HEK293 (cell line): Measurements from ENCODE around the gene KRTAP12-1.

Experiments used
- BCL11B ChIP-seq: fragments of 450-650 bp; formaldehyde crosslinking; IDR thresholded peaks from 2 replicates; pipeline ENCODE4 v1.5.1; 2016; ENCODE audit warnings: low read depth, missing biosample characterization, missing genetic modification characterization
- PRDM10 ChIP-seq: fragments of 450-650 bp; formaldehyde crosslinking; IDR thresholded peaks from 2 replicates; pipeline ENCODE4 v1.5.1; 2016; ENCODE audit warnings: missing biosample characterization, missing genetic modification characterization
- SP3 ChIP-seq: fragments of 450-650 bp; formaldehyde crosslinking; IDR thresholded peaks from 2 replicates; pipeline ENCODE4 v1.5.1; 2016; ENCODE audit warnings: missing biosample characterization, missing genetic modification characterization
- YY1 ChIP-seq: fragments of 450-650 bp; formaldehyde crosslinking; IDR thresholded peaks from 2 replicates; pipeline ENCODE4 v1.5.1; 2018; ENCODE audit warnings: missing biosample characterization, missing genetic modification characterization
- ZBTB7A ChIP-seq: fragments of 450-650 bp; formaldehyde crosslinking; IDR thresholded peaks from 2 replicates; pipeline ENCODE4 v1.5.1; 2016; ENCODE audit warnings: low read depth, missing biosample characterization, missing genetic modification characterization
- ZFP37 ChIP-seq: fragments of 450-650 bp; formaldehyde crosslinking; IDR thresholded peaks from 2 replicates; pipeline ENCODE4 v1.5.1; 2016; ENCODE audit warnings: missing biosample characterization, missing genetic modification characterization
- ZNF398 ChIP-seq: fragments of 450-650 bp; formaldehyde crosslinking; IDR thresholded peaks from 2 replicates; pipeline ENCODE4 v1.5.1; 2017; ENCODE audit warnings: missing biosample characterization, missing genetic modification characterization
- ZNF501 ChIP-seq: fragments of 450-650 bp; formaldehyde crosslinking; IDR thresholded peaks from 2 replicates; pipeline ENCODE4 v1.5.1; 2016; ENCODE audit warnings: missing biosample characterization, missing genetic modification characterization
- ZNF510 ChIP-seq: fragments of 450-650 bp; formaldehyde crosslinking; IDR thresholded peaks from 2 replicates; pipeline ENCODE4 v1.5.1; 2018; ENCODE audit warnings: mild to moderate bottlenecking, missing genetic modification characterization, missing biosample characterization; ENCODE audit not compliant: insufficient replicate concordance
- ZNF768 ChIP-seq: fragments of 450-650 bp; formaldehyde crosslinking; IDR thresholded peaks from 2 replicates; pipeline ENCODE4 v1.5.1; 2018; ENCODE audit warnings: missing biosample characterization, mild to moderate bottlenecking, missing genetic modification characterization
- TF ChIP-seq, protein P1 (sequence below): fragments of 450-650 bp; formaldehyde crosslinking; IDR thresholded peaks from 2 replicates; pipeline ENCODE4 v1.5.1; 2016; ENCODE audit warnings: missing biosample characterization, missing genetic modification characterization
- TF ChIP-seq, protein P2 (sequence below): fragments of 450-650 bp; formaldehyde crosslinking; IDR thresholded peaks from 2 replicates; pipeline ENCODE4 v1.5.1; 2016; ENCODE audit warnings: missing biosample characterization, missing genetic modification characterization

DNA sequence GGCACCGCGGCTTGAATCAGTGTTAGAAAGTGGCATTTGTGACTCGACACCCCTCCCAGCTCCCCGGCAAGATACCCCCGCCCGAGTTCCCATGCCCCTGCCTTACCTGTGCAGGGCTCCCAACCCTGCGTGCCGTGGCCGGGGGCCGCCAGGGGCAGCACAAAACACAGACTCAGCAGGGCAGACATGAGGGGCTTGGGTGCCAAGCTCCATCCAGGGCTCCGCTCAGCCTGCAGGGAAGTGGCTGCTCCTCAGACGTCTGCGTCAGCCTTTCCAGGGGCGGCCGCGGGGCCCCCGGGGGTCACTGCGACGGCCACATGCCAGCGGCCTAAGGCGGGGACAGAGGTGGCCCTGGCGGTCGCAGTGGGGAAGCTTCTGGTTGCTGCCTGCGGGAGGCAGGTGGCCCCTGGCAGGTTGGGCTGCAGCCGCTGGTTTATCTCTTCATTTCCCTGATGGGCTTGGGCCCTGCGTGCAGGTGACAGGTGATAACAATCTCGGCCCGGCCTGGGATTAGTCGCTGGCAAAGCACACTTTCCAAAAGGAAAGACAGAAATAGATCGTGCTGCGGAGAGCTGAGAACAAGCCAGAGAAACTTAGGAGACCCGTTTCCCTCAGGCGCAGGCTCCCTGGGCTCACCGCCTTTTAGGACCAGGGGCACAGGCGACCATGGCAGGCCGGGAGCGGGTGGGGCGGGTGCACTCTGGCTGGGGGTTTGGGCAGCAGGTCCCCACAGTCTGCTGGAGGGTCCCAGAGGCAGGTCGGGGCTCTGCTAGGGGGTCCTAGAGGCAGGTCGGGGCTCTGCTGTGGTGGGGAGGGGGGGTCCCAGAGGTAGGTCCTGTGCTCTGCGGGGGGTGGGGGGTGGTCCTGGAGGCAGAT, 29.6 kb upstream of the KRTAP12-1 start, which contains the start of gene TSPEAR:
- TF ChIP-seq, protein P1, sequence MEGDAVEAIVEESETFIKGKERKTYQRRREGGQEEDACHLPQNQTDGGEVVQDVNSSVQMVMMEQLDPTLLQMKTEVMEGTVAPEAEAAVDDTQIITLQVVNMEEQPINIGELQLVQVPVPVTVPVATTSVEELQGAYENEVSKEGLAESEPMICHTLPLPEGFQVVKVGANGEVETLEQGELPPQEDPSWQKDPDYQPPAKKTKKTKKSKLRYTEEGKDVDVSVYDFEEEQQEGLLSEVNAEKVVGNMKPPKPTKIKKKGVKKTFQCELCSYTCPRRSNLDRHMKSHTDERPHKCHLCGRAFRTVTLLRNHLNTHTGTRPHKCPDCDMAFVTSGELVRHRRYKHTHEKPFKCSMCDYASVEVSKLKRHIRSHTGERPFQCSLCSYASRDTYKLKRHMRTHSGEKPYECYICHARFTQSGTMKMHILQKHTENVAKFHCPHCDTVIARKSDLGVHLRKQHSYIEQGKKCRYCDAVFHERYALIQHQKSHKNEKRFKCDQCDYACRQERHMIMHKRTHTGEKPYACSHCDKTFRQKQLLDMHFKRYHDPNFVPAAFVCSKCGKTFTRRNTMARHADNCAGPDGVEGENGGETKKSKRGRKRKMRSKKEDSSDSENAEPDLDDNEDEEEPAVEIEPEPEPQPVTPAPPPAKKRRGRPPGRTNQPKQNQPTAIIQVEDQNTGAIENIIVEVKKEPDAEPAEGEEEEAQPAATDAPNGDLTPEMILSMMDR (tag by site-specific recombination): no peak
- TF ChIP-seq ZNF510 (tag by site-specific recombination) (no peak), PRDM10 (tag by site-specific recombination) (no peak), ZBTB7A (tag by site-specific recombination) (no peak), YY1 (tag by site-specific recombination) (no peak), ZFP37 (no peak), BCL11B (tag by site-specific recombination) (no peak), ZNF398 (tag by site-specific recombination) (no peak), SP3 (tag by site-specific recombination) (no peak), ZNF501 (no peak), ZNF768 (tag by site-specific recombination) (no peak)
- TF ChIP-seq, protein P2, sequence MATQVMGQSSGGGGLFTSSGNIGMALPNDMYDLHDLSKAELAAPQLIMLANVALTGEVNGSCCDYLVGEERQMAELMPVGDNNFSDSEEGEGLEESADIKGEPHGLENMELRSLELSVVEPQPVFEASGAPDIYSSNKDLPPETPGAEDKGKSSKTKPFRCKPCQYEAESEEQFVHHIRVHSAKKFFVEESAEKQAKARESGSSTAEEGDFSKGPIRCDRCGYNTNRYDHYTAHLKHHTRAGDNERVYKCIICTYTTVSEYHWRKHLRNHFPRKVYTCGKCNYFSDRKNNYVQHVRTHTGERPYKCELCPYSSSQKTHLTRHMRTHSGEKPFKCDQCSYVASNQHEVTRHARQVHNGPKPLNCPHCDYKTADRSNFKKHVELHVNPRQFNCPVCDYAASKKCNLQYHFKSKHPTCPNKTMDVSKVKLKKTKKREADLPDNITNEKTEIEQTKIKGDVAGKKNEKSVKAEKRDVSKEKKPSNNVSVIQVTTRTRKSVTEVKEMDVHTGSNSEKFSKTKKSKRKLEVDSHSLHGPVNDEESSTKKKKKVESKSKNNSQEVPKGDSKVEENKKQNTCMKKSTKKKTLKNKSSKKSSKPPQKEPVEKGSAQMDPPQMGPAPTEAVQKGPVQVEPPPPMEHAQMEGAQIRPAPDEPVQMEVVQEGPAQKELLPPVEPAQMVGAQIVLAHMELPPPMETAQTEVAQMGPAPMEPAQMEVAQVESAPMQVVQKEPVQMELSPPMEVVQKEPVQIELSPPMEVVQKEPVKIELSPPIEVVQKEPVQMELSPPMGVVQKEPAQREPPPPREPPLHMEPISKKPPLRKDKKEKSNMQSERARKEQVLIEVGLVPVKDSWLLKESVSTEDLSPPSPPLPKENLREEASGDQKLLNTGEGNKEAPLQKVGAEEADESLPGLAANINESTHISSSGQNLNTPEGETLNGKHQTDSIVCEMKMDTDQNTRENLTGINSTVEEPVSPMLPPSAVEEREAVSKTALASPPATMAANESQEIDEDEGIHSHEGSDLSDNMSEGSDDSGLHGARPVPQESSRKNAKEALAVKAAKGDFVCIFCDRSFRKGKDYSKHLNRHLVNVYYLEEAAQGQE (tag by site-specific recombination): no peak
